Dermis blood vessel endothelial cell (primary cell): ENCODE results near the gene EVC. TPM values are rescaled to one million over a fixed set of nuclear protein-coding genes. Genes with fewer than 3 reads are reported as not detected.

Source experiments
- DNase-seq: peaks from one replicate; pipeline ENCODE4 v3.0.0; 2010
- total RNA-seq: library from RNA; depleted of rRNA; stranded (reverse); fragments of >200 nt; gene quantifications from 2 replicates; pipeline ENCODE4 v1.2.3, GENCODE V29; 2014

EVC gene
- total RNA-seq = 14.1 and 20.4 TPM in 2 replicates

GRCh38 chr4:5710961-5711478, at the start of gene EVC:
EVC (plus strand) TSS chr4:5711201; CDS start chr4:5711381, 180 bp downstream.
- DNase-seq = peak; percentile 66

DNA sequence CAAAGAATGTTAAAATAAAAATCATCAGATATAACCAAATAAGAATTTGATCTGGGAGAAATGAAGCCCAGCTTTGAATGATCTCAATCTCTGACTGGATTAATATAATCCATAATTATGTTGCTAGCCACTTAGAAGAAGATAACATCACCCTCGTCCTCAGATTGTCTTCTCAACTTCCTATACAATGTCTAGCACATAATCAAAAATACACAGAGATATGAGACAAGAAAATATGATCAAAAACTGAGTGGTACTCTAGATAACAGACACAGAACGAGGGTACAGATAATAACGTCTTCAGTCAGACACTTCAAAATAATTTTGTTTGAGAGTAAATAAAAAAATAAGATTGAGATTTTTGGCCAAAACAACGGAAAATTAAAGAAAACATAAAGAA, 49.8 kb upstream of the EVC start:
- DNase-seq = no peak

GRCh38 chr4:5662555-5662954, 48.4 kb upstream of the EVC start:
- no peak for DNase-seq

DNA sequence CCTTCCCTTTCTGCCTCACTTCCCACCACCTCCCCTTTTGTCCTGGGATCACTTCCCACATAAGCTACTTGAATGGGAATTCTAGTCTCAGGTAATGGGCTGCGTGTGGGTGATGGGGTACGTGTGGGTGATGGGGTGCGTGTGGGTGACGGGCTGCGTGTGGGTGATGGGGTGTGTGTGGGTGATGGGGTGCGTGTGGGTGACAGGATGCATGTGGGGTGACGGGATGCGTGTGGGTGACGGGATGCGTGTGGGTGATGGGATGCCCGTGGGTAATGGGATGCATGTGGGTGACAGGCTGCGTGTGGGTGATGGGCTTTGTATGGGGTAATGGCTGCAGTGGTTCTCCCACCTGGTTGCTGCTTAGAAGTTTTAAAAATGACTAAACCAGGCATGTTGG, 46.2 kb upstream of the EVC start:
- no peak for DNase-seq

DNA sequence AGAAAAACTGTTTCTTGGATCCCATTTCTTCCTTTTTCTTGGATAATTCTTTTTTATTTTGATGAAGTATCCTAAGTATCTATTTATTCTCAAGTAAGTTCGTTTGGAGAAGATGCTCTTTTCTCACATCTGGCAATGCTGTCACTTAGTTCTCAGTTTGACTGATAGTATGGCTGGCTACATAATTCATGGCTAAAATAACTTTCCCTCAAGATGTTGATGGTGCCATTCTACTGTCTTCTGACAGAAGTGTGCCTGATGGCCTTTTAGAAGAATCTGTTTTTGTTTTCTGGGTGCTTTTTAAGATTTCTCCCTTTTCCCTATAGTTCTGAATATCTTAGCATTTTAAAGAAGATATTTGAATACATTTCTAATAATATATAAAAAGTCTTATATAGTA, 44.3 kb upstream of the EVC start:
- no peak for DNase-seq

DNA sequence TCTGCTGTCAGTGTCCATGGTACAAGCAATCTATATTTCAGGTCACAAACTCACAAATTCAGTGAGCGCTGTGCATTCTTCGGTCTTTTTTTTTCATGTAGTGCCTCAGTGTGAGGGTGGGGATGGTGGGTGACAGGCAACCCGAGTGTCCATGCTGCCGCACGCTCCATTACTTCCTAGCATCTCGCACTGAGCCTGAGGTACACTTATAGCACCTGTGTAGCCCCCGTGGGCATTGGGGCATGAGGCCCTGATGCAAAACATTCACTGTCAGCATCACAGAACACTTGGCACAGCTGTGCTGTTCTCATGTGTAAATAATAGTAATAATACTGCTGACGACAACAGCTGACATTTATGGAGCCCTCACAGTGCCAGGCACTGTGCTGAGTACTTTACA, 34.2 kb upstream of the EVC start:
- DNase-seq = no peak

GRCh38 chr4:5678977-5679376, 32.0 kb upstream of the EVC start:
- no peak for DNase-seq

- DNase-seq = no peak
Observed at GRCh38 chr4:5683566-5683965, 27.4 kb upstream of the EVC start.

DNA sequence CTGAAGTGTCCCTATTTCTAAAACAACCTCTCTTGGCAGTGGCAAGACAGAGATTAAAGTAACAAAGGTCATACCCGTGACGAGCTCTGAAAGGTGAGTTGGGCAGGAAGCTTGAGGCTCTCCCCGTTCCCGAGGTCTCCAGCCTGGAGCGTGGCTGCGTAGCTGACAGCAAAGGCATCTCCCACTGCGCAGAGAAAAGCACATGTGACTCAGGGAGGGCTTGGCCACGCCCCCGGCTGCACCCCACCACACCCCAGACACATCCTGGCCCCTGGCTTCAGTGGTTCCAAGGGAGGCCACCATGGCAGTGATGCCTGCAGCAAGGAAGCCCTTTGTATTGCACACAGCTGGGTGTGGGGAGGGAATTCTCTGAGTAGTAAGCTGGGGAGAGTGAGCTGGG, 25.7 kb upstream of the EVC start:
- DNase-seq = no peak

GRCh38 chr4:5686338-5686737, 24.7 kb upstream of the EVC start:
- DNase-seq = no peak

DNA sequence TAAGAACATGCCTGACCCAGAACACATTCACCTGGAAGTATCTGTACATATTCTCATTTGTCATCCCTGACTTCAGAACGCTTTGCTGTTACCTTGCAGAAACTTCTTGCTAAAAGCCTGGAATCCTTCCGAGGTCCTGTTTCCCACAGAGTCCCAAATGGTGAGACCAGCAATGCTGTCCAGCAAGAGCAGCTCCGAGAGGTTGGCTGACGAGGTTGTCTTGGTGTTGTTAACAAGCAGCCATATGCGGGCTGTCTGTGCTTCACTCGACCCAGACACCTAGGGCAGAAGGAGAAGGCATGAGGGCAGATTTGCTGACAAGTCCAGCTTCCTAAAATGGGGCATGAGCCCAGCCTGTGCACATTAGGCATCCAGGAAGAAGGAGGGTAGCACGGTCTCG, 21.9 kb upstream of the EVC start:
- no peak for DNase-seq

DNA sequence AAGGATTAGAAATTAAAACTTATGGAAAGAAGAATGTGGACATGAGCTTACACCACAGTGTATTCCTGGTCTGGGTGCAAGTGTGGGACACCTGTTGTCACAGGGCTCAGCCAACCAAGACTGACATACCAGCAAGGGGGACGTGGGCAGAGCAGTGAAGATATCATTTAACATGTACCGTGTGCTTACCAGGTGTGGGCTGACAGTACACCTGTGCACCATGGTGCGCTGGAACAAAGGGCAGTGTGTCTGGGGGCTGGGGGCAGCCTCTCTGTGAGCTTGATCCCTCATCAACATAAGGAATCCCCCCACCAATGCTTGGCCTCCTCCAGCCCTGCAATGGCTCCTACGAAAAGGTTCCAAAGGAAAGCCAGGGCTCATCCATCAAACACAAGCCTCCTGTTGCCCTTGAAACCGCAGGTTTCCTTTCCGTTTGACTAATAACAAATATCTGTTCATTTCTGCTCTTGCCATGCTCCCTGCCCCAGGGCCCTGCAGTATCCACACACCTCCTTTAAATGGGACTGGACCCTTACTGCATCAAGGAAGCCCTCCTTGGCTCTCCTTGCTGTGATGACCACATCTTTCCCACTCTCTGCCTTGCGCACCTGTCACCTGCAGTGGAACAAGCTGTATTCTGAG, 19.4 kb upstream of the EVC start:
- no peak for DNase-seq

GRCh38 chr4:5693871-5694270, 17.1 kb upstream of the EVC start:
- DNase-seq = no peak

DNA sequence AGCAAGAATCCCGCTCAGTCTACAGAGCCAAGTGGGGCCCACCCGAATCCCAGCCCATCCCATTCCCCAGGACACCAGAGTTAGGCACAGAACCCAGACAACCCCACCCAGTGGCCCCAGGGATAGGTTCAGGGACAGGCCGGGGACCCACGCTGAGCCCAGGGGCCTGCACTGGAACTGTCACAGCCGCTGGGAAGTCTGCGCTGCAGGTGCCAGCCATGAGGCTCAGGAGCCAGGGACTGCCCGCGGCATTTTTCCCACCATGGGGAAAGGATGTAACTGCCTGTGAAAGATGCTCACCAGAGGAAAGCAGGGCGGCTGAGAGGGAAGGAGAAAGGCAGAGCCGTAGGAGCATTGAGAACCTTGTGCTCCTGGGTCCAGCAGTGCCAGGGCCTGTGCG, 14.7 kb upstream of the EVC start:
- no peak for DNase-seq

GRCh38 chr4:5700459-5700858, 10.5 kb upstream of the EVC start:
- no peak for DNase-seq

- DNase-seq = no peak
Observed at GRCh38 chr4:5701971-5702370, 9.0 kb upstream of the EVC start.

DNA sequence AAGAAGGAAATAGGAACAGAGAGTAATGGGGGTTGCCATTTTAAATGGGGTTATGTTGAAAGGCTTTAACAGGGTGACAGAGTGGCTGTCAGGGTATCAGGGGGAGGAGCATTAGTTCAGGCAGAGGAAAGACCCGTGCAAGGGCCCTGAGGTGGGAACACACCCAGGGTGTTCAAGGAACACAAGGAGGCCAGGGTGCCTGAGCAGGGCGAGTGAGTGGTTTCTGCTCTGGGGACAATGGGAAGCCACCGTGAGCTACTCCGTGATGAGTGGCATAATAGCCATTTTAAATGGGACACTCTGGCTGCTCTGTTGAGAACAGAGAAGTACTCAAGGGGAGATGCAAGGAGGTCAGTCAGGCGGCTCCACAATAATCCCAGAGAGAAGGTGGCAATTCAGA, 7.2 kb upstream of the EVC start:
- DNase-seq = no peak

DNA sequence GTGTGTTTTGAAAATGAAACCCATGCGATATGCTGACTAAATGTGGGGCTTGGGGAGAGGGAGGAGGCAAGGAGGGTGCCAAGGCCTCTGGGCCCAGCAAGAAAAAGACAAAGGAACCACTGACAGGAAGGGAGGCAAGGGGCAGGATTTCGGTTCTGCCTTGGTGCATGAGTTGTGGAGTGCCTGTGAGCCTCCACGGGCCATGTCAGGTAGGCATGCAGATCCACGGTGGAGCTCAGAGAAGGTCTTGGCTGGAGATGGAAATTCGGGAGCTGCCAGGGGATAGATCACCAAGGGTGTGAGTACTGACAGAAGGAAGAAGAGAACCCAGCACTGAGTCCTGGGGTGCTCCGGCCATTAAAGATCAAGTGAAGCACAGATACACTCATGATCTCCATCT, 6.7 kb upstream of the EVC start:
- DNase-seq = no peak

DNA sequence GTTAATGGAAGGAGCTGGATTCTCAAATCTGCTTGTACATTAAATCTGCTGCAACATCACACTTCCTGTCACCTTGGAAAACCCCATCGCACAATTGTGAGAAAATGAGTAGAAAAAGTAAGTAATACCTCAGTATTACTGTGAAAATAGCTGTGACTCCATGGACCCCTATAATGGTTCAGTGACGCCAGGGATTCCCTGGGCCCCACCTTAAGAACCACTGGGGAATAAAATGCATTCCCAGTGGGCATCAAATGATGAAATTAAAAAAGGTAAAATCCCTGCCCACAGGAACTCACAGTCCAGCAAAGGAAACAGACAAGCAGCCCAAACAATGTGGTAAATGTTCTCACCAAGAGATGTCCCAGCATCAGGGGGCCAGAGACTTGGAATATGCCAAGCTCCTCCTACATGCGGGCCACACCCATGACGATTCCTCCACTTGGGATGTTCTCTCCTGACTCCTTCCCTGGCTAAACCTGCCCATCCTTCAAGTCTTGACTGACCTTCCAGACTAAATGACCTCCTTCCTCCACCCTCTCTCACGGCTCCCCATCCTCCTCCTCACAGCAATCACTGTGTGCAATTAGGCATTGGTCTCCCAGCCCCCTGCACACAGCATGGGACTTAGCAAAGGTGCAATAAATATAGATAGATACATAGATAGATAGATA, 5.2 kb upstream of the EVC start:
- DNase-seq = no peak

DNA sequence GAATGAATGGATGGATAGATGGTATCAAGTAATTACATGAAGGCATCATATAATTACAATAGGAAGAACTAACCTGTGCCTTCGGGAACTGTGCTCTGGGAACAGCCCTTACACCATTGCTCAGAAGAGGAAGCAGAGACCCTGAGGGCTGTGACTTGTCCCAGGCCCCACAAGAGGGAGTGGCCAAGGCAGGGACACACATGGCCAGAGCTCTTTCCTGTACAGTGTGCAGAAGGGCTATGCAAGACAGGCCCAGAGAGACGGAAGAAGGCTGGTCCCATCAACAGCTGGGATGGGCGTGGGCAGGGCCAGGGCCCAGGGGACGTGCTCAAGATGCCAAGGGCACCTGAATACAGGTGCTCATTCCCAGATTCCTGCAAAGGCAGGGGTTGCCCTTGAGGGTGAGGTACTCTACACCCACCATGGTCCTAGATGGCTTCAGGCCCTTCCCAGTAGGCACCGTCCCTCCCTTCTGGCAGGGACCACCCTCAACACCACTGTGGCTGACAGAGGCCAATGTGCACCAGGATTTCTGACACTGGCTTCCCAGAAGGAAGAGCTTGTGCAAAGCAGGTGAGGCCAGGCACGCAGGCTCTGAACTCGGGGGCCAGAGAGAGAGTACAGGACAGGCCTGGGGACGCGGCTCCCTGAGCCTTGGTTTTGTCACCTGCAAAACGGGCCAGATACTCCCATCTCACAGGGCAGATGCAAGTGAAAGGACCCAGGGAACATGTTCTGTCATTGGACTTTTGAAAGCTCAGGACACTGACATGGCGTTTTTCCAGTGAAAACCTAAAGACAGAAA, 4.3 kb upstream of the EVC start:
- no peak for DNase-seq

DNA sequence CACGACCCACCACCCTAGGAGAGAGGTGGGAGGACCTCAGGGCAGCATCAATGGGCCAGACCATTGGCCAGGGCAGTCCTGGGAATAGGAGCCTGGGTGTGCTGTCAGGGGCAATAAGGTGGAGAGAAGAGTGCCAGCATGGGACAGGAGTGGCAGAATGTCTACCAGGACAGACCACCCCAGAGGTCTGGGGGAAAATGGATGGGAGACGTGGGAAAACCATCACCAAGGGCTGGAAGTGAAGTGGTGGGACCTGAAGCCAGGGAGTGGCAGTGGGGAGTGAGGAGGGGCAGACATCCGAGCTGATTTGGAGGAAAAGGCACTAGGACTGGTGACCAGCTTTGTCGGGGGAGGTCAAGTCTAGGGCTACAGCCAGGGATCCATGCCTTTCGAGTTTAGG, 3.6 kb upstream of the EVC start:
- DNase-seq = no peak

GRCh38 chr4:5707778-5708448, 3.1 kb upstream of the EVC start:
- DNase-seq = no peak
